Activated CD8-positive, alpha-beta T cell treated with anti-CD3 and anti-CD28 coated beads for 36 hours (primary cell): ENCODE data around the gene RAPH1. TPM values are rescaled to one million over a fixed set of nuclear protein-coding genes. Genes with fewer than 3 reads are reported as not detected.
"Not testable (repeated sequence)": the region's sequence is repeated elsewhere in the genome, so short reads cannot be mapped to it uniquely, and the experiment has no call there.

Source experiments
- ATAC-seq: fragments of 200-7000 bp; cut with Tn5 transposase; one replicate; pipeline ENCODE4 v1.10.0; 2021; ENCODE audit warnings: mild to moderate bottlenecking, moderate library complexity
- CTCF ChIA-PET: fragments of 350-600 bp; sonication (Branson Sonifier 250); formaldehyde crosslinking; loops from one replicate; lab custom pipeline; 2021; ENCODE audit warnings: antibody characterized with exemption; lab: Charles Lee
- POLR2A ChIA-PET: fragments of 350-600 bp; sonication (Branson Sonifier 250); formaldehyde crosslinking; loops from one replicate; lab custom pipeline; 2021; ENCODE audit warnings: antibody characterized with exemption; lab: Charles Lee
- DNase-seq: peaks from one replicate; pipeline ENCODE4 v3.0.0-alpha.2; 2020
- H3K27ac Mint-ChIP-seq: one replicate; pipeline ENCODE4 v1.8.0; 2021; ENCODE audit warnings: mild to moderate bottlenecking, mixed read lengths
- H3K27me3 Mint-ChIP-seq: one replicate; pipeline ENCODE4 v1.8.0; 2021; ENCODE audit warnings: mixed read lengths
- H3K36me3 Mint-ChIP-seq: one replicate; pipeline ENCODE4 v1.8.0; 2021; ENCODE audit warnings: low read depth, mixed read lengths
- H3K4me1 Mint-ChIP-seq: one replicate; pipeline ENCODE4 v1.8.0; 2021; ENCODE audit warnings: low read depth, mixed read lengths
- H3K4me3 Mint-ChIP-seq: one replicate; pipeline ENCODE4 v1.8.0; 2021; ENCODE audit warnings: mild to moderate bottlenecking, moderate library complexity, mixed read lengths
- H3K9me3 Mint-ChIP-seq: one replicate; pipeline ENCODE4 v1.8.0; 2021; ENCODE audit warnings: mixed read lengths
- CTCF ChIP-seq: fragments of 200-600 bp; IDR thresholded peaks from one replicate; pipeline ENCODE4 v1.8.0; 2022; ENCODE audit warnings: antibody characterized with exemption, mild to moderate bottlenecking
- intact Hi-C: fragments of 100-400 bp; cut with micrococcal nuclease; formaldehyde crosslinking; loops from one replicate; pipeline ENCODE4 v1.10.0; 2022
- total RNA-seq, 2 experiments: library from RNA; stranded (reverse); gene quantifications; one replicate each; pipeline ENCODE4 v1.2.3, GENCODE V29; 2021

The RAPH1 gene
- total RNA-seq, 2 experiments from 2014 or later: 1.5 to 1.9 TPM

DNA sequence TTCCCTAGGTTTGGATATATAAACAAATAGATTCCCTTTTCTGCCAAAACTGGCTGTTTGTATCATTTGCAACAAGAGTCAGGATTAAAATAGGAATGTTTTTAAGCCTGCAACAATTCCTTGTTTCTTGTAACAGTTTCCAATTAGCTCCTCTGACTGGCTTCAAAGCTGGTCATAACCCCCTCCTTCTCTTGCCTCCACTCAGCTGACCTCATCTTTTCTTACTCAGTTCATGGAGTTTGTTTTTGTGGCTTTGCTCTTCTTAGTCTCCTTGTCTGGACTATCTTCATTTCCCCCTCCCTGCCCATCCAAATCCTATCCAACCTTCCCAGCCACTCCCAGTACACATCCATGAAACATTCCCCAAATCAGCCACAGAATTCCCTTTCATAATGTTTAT, 14.3 kb upstream of the RAPH1 start:
- intact Hi-C loops: no loop called here
- TF ChIP-seq CTCF: no peak
- ChIA-PET POLR2A (no interaction called here), CTCF (no interaction called here)
- Mint-ChIP-seq H3K4me1 (peaks cover 6% of the 10 kb centered on the region), H3K4me3 (no peak overlapping the region), H3K9me3 (no peaks in the 10 kb centered on the region), H3K36me3 (no peaks in the 10 kb centered on the region), H3K27me3 (peaks cover under 1% of the 10 kb centered on the region), H3K27ac (no peak overlapping the region)
- no peak for ATAC-seq
- no peak for DNase-seq

- H3K4me1 Mint-ChIP-seq: peaks cover 6% of the 10 kb centered on the region
- no peak for DNase-seq
Measured at GRCh38 chr2:203548887-203549286, 13.8 kb upstream of the RAPH1 start.

GRCh38 chr2:203547356-203547755, 12.3 kb upstream of the RAPH1 start:
- H3K27me3 Mint-ChIP-seq: no peaks in the 10 kb centered on the region
- CTCF ChIA-PET: no interaction called here

More at GRCh38 chr2:203548887-203549286, 13.8 kb upstream of the RAPH1 start:
- H3K36me3 Mint-ChIP-seq: no peaks in the 10 kb centered on the region
- no peak overlapping the region for H3K27ac Mint-ChIP-seq
- no peak overlapping the region for H3K4me3 Mint-ChIP-seq
- ATAC-seq: no peak
- TF ChIP-seq CTCF: no peak
- intact Hi-C loops: no loop called here
- no peaks in the 10 kb centered on the region for H3K27me3 Mint-ChIP-seq
- no peaks in the 10 kb centered on the region for H3K9me3 Mint-ChIP-seq
- ChIA-PET POLR2A (no interaction called here), CTCF (no interaction called here)

DNA sequence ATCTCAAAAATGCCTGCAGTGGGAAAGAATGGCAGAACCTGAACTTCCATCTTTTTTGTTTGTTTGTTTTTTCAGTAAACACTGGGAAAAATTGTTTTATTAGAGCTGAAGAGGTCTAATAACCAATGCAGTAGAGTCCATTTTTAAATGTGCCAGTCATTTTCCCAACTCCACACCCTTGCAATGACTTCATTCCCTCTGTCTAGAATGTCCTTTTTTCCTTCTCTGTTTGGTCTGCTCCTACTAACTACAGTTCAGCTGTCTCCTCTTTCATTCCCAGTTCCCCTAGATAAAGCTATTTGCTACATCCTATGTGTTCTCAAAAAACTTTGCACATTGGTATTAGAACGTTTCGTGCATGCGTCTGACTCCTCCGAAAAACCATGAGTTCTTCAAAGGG, 9.3 kb upstream of the RAPH1 start:
- ATAC-seq: no peak
- H3K4me3 Mint-ChIP-seq: no peak overlapping the region

More at GRCh38 chr2:203547356-203547755, 12.3 kb upstream of the RAPH1 start:
- POLR2A ChIA-PET: no interaction called here
- Mint-ChIP-seq H3K36me3 (no peaks in the 10 kb centered on the region), H3K27ac (no peak overlapping the region), H3K9me3 (no peaks in the 10 kb centered on the region), H3K4me1 (peaks cover 6% of the 10 kb centered on the region), H3K4me3 (no peak overlapping the region)
- ATAC-seq (peak; percentile 37), DNase-seq (no peak)
- no peak for TF ChIP-seq CTCF
- intact Hi-C loops: no loop called here

GRCh38 chr2:203543898-203544328, 8.8 kb upstream of the RAPH1 start:
- intact Hi-C loops: no loop called here
- H3K4me3 Mint-ChIP-seq: no peak overlapping the region
- peaks cover 2% of the 10 kb centered on the region for H3K9me3 Mint-ChIP-seq
- no peaks in the 10 kb centered on the region for H3K36me3 Mint-ChIP-seq
- H3K27ac Mint-ChIP-seq: no peak overlapping the region
- DNase-seq: no peak
- ATAC-seq: no peak
- TF ChIP-seq CTCF: no peak
- ChIA-PET CTCF (no interaction called here), POLR2A (interaction anchor here (0.6 kb wide), 2 partner anchors 111 to 747 kb away, joined by 3 to 4 read pairs; no protein-coding TSS in a partner anchor)
- peaks cover 6% of the 10 kb centered on the region for H3K4me1 Mint-ChIP-seq
- H3K27me3 Mint-ChIP-seq: no peaks in the 10 kb centered on the region

More for the DNA sequence above, 9.3 kb upstream of the RAPH1 start:
- Mint-ChIP-seq H3K9me3 (no peaks in the 10 kb centered on the region), H3K27ac (no peak overlapping the region), H3K4me1 (peaks cover 6% of the 10 kb centered on the region), H3K36me3 (no peaks in the 10 kb centered on the region), H3K27me3 (no peaks in the 10 kb centered on the region)
- ChIA-PET CTCF (no interaction called here), POLR2A (no interaction called here)
- DNase-seq: no peak
- intact Hi-C loops: no loop called here
- no peak for TF ChIP-seq CTCF

DNA sequence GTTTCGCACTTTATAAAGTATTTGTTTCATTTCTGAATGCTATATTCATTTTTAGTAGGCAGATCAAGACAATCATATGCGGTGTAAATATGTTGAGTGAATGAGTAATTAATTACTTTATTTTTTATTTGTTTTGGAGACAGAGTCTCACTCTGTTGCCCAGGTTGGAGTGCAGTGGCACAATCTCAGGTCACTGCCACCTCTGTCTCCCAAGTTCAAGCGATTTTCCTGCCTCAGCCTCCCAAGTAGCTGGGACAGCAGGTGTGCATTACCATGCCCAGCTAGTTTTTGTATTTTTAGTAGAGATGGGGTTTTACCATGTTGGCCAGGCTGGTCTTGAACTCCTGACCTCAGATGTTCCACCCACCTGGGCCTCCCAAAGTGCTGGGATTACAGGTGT, 5.5 kb upstream of the RAPH1 start:
- H3K27ac Mint-ChIP-seq, H3K4me1 Mint-ChIP-seq, H3K27me3 Mint-ChIP-seq, POLR2A ChIA-PET, CTCF ChIA-PET, H3K4me3 Mint-ChIP-seq, intact Hi-C loops, H3K36me3 Mint-ChIP-seq, DNase-seq, ATAC-seq: not testable (repeated sequence)
- peaks cover 19% of the 10 kb centered on the region for H3K9me3 Mint-ChIP-seq

DNA sequence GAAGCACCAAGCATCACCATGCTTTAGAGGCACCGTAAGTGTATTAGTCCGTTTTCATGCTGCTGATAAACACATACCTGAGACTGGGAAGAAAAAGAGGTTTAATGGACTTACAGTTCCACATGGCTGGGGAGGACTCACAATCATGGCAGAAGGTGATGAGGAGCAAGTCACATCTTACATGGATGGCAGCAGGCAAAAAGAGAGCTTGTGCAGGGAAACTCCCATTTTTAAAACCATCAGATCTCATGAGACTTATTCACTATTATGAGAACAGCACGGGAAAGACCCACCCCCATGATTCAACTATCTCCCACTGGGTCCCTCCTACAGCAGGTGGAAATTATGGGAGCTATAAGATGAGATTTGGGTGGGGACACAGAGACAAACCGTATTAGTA, 3.1 kb upstream of the RAPH1 start:
- Mint-ChIP-seq H3K27me3 (peaks cover 16% of the 10 kb centered on the region), H3K9me3 (peaks cover 19% of the 10 kb centered on the region), H3K4me1 (peaks cover 13% of the 10 kb centered on the region)
- H3K27ac Mint-ChIP-seq, H3K36me3 Mint-ChIP-seq, DNase-seq, CTCF ChIA-PET, H3K4me3 Mint-ChIP-seq, ATAC-seq, POLR2A ChIA-PET: not testable (repeated sequence)
- intact Hi-C loops: loop anchor here (10.0 kb wide), 1 partner anchor 167 kb away; the partner anchor contains the start of gene CD28

DNA sequence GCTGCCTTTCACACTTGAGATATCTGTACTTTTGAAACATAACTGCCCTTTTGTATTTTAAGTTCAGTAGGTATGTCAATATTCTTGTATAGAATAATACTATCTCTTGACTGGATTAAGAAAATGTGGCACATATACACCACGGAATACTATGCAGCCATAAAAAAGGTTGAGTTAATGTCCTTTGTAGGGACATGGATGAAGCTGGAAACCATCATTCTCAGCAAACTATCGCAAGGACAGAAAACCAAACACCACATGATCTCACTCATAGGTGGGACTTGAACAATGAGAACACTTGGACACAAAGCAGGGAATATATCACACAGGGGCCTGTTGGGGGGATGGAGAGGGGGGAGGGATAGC, 1.5 kb upstream of the RAPH1 start:
- H3K27ac Mint-ChIP-seq: not testable (repeated sequence)
- CTCF ChIA-PET: interaction anchor here (1.6 kb wide), 1 partner anchor 170 kb away, joined by 3 read pairs; no protein-coding TSS in a partner anchor

More for the DNA sequence above, 1.5 kb upstream of the RAPH1 start:
- H3K9me3 Mint-ChIP-seq: peaks cover 19% of the 10 kb centered on the region
- DNase-seq, ATAC-seq, H3K36me3 Mint-ChIP-seq: not testable (repeated sequence)
- peak overlapping the region; percentile 72 for H3K4me3 Mint-ChIP-seq
- intact Hi-C loops: loop anchor here (10.0 kb wide), 1 partner anchor 168 kb away; the partner anchor contains the start of gene CD28
- POLR2A ChIA-PET: interaction anchor here (1.1 kb wide), 1 partner anchor 184 kb away, joined by 3 read pairs; no protein-coding TSS in a partner anchor
- peaks cover 19% of the 10 kb centered on the region for H3K4me1 Mint-ChIP-seq
- peaks cover 29% of the 10 kb centered on the region for H3K27me3 Mint-ChIP-seq
